DMS79 treated with DMSO at 0.1 percent for 48 hours (cell line): ENCODE results near the gene GSG1L.

ENCODE experiments used
- DNase-seq: peaks from one replicate; lab custom pipeline; 2025; lab: John Stamatoyannopoulos, UW

The GSG1L gene

GRCh38 chr16:27852681-27853080, 210.8 kb downstream of the GSG1L start:
- no peak for DNase-seq

- DNase-seq, result no peak
Measured at GRCh38 chr16:27852116-27852515, 211.4 kb downstream of the GSG1L start.

- DNase-seq, result no peak
Measured at GRCh38 chr16:27851586-27851985, 211.9 kb downstream of the GSG1L start.

- no peak for DNase-seq
Measured at GRCh38 chr16:27849621-27850020, 213.9 kb downstream of the GSG1L start.

- no peak for DNase-seq
Measured at GRCh38 chr16:27847030-27847550, 216.4 kb downstream of the GSG1L start.

- DNase-seq, result no peak
Measured at GRCh38 chr16:27844826-27845225, 218.7 kb downstream of the GSG1L start.

GRCh38 chr16:27843800-27844199, 219.7 kb downstream of the GSG1L start:
- DNase-seq, result no peak

- no peak for DNase-seq
Measured at GRCh38 chr16:27841911-27842310, 221.6 kb downstream of the GSG1L start.

- DNase-seq, result no peak
Measured at GRCh38 chr16:27841061-27841801, 222.3 kb downstream of the GSG1L start.

GRCh38 chr16:27840311-27841060, 223.0 kb downstream of the GSG1L start:
- DNase-seq, result no peak

- DNase-seq, result no peak
Measured at GRCh38 chr16:27839419-27839818, 224.1 kb downstream of the GSG1L start.

GRCh38 chr16:27838536-27839175, 224.9 kb downstream of the GSG1L start:
- no peak for DNase-seq

- DNase-seq, result no peak
Measured at GRCh38 chr16:27829975-27830374, 233.5 kb downstream of the GSG1L start.

- no peak for DNase-seq
Measured at GRCh38 chr16:27828671-27829070, 234.8 kb downstream of the GSG1L start.

- DNase-seq, result no peak
Measured at GRCh38 chr16:27827765-27828164, 235.7 kb downstream of the GSG1L start.

- no peak for DNase-seq
Measured at GRCh38 chr16:27826893-27827289, 236.6 kb downstream of the GSG1L start.

- no peak for DNase-seq
Measured at GRCh38 chr16:27826081-27826892, 237.2 kb downstream of the GSG1L start.

GRCh38 chr16:27824786-27825185, 238.7 kb downstream of the GSG1L start:
- DNase-seq, result no peak

GRCh38 chr16:27824006-27824405, 239.5 kb downstream of the GSG1L start:
- DNase-seq, result no peak

- DNase-seq, result no peak
Measured at GRCh38 chr16:27823421-27823820, 240.1 kb downstream of the GSG1L start.

- DNase-seq, result peak; percentile 4
Measured at GRCh38 chr16:27822996-27823395, 240.5 kb downstream of the GSG1L start.

- no peak for DNase-seq
Measured at GRCh38 chr16:27822529-27822928, 241.0 kb downstream of the GSG1L start.
